ENCODE data around the gene KCNMB2.

- TF ChIP-seq CTCF (IDR thresholded peaks at IDR 0.05) (no peak), POLR2A (IDR thresholded peaks at IDR 0.05) (no peak)
Measured at GRCh38 chr3:178711753-178712152, 175.5 kb downstream of the KCNMB2 start.
